GM19372 (cell line): Measurements from ENCODE around the gene TXNDC11.

Experiments
- ATAC-seq: cut with Tn5 transposase; IDR thresholded peaks from one replicate; pipeline ENCODE4 v1.9.1; 2021; ENCODE audit warnings: mild to moderate bottlenecking, low read depth, moderate library complexity; ENCODE audit not compliant: unreplicated experiment

The TXNDC11 gene

GRCh38 chr16:11691771-11692170 lies 50.9 kb downstream of the TXNDC11 start:
- no peak for ATAC-seq

DNA sequence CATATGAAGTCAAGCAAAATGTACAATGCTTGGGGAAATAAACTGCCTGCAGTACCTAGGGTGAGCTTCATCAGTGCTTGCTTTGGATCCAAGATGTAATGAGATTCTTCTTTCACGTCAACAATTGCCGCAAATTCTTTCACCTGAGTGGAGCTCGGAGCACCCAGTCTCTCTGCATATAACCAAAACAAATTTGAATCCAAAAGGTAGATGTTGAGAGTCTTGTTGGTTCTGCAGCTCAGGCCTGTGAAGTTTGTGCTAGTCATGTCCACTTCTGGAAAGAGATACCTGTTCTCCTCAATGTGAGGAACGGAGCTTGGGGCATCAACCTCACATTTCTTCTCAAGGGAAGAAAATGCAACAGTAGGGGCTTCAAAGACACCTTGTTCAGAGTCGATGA lies 51.4 kb downstream of the TXNDC11 start:
- no peak for ATAC-seq

GRCh38 chr16:11689031-11689840 lies 53.4 kb downstream of the TXNDC11 start:
- ATAC-seq = peak; percentile 89

DNA sequence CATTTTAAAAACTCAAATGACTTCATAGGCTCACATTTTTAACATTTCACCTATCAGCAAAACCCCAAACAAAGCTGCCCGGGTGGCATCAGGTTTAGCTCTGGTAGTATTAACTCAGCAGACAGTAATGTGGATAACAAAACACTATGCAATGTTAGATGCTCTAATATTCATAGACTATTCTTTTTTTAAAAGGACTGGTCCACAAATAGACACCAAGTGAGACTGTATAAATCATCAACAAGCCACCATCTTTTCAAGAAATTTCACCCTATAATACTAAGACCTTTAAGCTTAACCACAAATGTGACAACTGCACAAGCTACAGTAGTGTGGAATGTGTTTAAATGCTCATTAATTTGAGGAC lies 54.2 kb downstream of the TXNDC11 start:
- ATAC-seq = no peak

DNA sequence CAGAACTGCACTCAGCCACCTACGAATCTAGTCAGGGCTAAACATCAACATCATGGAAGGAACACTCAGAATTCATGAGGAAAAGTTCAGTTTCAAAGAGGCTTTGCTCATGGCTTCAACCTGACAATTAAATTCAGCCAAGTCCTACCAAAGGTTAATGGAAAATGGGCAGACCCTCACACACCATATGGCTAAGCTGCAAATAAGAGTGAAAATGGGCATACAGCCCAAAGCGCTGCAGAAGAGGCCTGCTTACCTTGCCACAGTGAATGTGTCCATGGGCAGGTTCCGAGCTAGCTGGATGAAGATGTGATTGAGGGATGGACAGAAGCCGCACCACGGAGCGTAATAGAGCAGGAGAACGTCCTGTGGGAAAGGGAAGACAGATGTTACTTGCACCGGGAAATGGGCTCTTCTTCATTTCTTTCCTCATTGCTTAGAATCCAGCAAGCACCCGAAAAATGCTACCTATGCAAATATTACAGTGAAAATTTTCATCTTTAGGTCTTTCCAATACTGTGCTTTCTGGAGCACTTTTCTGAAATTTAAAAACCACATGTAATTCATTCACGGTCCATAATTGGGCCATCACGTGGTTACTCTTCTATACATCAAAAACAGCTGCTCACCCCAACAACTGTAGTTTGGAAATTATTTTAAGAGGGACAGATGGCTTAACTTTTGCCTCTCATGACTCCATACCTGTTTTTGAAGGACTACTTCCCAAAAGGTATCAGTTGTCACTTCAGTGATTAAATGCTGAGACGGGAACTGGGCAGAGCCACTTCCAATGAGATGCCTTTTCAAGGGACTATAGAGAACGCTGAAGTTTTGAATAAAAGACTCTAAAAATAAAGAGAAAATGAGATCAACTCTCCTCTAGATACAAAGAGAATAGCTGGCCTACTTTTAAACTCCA lies 54.8 kb downstream of the TXNDC11 start:
- ATAC-seq = no peak

- ATAC-seq = no peak
Measured at GRCh38 chr16:11686713-11687380, 55.8 kb downstream of the TXNDC11 start.

DNA sequence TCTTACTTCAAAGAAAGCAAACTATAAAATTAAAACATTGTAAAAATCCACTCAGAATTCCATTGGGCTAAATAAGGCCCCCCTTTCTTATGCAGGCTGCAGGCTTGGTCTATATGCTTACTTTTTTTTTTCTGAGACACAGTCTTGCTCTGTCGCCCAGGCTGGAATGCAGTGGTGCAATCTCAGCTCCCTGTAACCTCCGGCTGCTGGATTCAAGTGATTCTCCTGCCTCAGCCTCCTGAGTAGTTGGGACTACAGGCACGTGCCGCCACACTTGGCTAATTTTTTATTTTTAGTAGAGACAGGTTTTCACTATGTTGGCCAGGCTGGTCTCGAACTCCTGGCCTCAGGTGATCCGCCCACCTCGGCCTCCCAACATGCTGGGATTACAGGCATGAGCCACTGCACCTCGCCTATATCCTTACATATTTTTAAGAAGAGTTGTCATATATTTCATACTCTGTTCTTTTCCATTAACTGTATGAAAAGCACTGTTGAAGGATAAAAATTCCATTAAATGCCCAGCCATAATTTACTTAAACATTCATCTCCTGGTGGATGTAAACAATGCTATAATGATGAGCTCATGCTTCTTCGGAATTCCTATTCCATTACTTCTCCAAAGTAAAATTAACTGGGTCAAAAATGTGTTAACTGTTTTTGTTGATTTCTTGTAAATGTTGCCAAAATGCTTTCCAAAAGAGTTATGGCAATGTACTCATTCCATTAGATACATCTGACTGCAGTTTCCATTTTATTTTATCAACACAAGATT lies 56.6 kb downstream of the TXNDC11 start:
- ATAC-seq = no peak

DNA sequence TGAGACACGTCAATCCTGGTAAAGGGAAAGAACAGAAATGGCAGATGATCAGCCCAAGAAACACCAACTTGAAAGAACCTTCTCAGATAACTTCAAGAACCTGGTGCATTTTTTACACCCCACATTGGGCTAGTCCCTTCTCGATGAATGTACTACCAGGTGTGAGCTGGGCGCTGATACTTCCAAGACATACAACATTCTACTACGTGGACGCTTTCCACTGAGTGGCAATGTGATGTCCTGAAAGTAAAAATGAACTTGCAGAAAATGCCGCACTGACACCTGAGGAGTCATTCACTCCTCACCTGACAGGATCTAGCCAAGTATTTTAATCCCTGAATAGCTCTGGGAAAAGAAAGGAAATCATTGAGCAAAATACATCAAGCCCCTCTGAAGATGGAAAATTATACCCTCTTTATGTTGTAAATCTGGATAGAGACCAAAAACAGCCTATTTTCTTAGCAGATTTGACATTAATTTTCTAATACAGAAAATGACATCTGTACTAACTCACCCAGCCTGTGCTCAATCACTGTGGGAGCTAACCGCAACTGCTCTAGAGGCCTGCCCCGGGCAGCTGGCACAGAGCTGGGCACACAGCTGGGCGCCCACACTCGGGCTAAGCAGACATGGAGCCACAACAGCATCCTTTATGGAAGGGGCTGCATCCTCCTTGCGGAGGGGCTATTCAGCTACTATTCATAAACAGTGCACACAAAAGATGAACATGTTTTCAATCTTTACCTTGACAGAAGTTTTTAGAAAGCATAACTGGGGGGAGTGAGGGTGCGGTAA lies 58.2 kb downstream of the TXNDC11 start:
- no peak for ATAC-seq

DNA sequence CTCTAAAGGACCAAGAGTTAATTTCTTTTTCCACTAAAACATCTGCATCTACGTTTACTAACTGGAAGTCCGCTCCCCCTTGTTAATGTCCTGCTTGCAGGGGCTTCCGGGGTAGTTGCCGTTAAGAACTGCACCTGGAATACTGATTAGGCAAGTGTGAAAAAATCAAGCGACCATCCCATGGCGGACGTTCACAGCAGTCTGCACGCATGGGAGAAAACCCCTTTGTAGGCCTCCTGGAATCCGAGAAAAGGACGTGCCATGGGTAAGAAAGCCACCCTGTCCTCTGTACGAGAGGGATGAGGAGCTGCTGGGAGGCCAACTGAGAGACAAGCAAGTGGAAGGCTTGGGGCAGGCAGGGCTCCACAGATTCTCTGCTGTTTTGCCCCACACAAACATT lies 59.5 kb downstream of the TXNDC11 start:
- ATAC-seq = no peak

GRCh38 chr16:11682655-11683096 lies 60.0 kb downstream of the TXNDC11 start:
- ATAC-seq = no peak

- ATAC-seq = peak; percentile 50
Measured at GRCh38 chr16:11681976-11682654, 60.5 kb downstream of the TXNDC11 start.

- no peak for ATAC-seq
Measured at GRCh38 chr16:11681556-11681955, 61.1 kb downstream of the TXNDC11 start.

- no peak for ATAC-seq
Measured at GRCh38 chr16:11679941-11680911, 62.4 kb downstream of the TXNDC11 start.

DNA sequence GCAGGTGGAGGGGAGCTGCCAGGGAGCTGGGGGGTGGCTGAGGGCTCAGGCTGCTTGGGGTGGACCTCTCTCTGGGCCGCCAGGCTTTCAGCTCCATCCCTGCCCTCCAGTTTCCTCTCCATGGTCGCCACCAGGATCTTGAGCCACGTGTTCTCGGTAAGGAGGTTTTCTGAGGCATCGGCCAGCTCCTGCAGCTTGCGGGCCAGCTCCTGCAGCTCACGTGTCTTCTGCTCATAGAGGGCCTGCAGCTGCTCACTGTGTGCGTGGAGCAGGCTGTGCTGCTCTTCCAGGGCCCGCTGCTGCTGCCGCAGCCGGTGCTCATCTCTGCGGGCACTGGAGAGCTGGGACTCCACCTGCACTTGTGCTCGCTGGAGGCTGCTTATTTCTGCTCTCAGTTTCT lies 63.4 kb downstream of the TXNDC11 start:
- no peak for ATAC-seq

DNA sequence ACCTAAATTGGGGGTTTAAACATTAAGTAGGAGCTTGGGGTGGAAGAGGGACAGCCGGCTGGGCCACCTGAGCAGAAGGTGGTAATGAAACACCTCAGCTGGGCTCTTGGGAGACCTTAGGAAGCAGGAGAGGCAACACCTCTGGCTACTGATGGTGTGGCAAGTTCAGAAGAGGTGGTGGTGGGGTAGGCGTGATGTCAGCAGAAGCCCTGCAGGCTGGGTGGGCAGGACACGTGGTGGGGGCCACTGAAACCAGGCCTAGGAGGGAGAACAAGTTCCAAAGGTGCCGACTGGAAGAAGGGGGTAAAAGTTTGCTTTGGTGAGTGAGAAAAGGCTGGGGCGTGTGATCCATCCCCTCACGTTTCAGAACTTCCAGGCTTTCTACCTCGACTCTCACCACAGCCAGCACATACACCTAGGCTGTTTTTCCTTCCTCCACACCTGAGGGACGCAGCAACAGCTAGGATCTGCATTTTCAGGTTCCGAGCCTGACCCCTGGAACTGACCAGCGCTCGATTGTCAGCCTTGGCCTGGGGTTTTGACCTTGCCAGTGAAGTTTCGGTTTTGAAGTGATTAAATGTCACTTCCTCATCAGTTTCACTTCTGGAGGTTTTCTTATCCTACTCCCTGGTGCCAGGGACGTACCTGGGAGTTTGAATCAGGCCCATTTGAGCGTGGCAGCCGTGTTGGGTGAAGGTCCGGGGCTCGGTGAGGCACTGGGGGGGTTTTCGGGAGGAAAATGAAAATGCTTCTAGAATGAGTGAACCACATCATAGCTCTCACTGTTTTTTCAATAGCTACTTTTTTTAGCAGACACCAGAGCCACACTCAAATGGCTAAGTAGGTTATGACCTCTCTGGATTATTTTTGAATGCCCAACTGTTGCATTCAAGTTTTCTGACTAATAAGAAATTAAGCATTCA lies 64.4 kb downstream of the TXNDC11 start:
- ATAC-seq = no peak

DNA sequence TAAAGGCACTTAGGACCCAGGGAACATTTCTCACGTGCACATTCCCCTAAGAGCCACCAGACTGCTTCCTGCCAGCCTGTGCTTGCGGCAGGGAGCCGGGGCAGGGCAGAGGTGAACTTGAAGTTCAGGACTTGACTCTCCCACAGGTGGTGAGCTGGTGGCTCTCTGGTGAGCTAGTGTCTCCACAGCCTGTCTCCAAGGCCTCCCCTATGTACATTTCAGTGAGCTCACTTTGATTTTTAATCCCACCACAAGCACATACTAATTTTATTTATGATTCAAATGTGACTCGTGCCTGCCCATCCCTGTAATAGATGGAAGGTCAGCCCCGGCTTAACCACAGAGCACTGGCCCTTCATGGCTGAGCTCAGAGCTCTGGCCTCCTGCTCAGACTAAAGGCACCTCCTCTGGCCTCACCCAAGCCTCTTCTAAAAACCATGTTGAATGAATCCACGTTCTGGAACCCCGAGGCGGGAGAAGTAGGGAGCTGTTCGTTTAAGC lies 65.2 kb downstream of the TXNDC11 start:
- ATAC-seq = no peak

DNA sequence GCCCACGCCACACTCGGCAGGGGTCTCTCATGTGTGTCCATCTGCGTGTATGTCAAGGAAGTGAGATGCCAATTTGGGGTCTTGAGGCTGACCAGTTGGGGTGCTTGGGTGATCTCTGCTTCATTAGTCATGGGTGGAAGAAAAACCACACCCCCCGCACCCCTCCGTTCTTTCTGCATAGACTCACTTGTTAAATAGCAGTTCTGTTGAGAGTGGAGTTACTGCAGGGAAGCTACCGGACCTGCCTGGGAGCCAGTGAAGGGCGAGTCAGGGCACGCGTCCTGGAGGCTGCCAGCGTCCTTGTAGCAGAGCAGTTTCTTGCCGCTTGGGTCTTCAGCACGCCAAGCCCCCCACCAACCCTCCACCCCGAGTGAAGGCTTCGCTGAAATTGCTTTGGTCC lies 65.9 kb downstream of the TXNDC11 start:
- ATAC-seq = no peak
